Activated T-helper 1 cell treated with Interleukin-2 at 50 U/mL for 16 hours (primary cell): ENCODE data around the gene ADNP.
"Not testable (repeated sequence)": the region's sequence is repeated elsewhere in the genome, so short reads cannot be mapped to it uniquely, and the experiment has no call there.

Experiments
- DNase-seq: peaks from one replicate; pipeline ENCODE4 v3.0.0-alpha.2; 2020; ENCODE audit warnings: low read depth

The ADNP gene

DNA sequence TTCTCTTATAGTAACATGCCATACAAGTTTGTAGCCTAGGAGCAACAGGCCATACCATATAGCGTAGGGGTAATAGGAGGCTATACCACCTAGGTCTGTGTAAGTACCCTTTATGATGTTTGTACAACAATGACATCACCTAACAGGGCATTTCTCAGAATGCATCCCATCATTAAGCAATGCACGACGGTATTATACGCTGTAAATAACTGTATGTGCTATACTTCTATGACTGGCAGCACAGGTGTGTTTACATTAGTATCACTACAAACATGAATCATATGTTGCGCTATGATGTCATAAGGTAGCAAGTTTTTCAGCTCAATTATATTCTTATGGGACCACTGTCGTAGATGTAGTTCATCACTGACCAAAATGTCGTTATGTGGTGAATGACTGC lies 31.0 kb downstream of the ADNP start:
- no peak for DNase-seq

DNA sequence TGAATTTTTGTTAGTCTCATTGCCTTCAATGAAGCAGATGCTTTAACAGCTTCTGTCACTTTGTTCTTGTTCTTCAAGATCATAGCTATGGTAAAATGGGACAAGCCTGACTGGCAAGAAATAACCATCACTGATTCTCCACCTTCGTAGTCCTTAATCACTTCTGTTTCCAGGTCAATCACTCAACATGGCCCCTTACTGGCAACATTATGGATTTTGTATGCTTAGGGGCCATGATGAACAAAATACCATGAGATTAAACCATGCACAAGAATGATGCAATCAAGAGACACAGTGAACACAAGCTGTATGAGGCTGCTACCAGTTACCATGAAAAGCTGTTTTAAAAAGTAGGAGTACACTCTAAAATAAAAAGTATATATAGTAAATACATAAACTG lies 32.8 kb downstream of the ADNP start:
- DNase-seq = no peak

DNA sequence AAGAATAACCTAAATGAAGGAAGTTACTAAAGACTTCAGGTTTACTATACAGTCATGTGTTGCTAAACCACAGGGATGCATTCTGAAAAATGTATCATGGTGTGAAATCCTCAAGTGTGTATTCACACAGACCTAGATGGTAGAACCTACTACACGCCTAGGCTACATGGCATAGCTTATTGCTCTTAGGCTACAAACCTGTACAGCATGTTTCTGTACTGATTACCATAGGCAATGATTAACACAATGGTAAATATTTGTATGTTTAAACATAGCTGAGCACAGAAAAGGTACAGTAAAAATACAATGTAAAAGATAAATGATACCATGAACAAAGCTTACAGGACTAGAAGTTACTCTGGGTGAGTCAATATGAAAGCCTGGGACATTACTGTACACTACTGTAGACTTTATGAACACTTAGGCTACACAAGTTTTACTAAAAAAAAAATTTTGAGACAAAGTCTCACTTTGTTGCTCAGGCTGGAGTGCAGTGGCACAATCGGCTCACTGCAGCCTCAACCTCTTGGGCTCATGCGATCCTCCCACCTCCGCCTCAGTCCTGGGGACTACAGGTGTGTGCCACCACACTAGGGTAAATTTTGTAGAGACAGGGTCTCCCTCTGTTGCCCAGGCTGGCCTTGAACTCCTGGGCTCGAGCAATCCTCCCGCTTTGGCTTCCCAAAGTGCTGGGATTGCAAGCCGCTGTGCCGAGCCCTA lies 36.0 kb downstream of the ADNP start:
- DNase-seq = no peak

DNA sequence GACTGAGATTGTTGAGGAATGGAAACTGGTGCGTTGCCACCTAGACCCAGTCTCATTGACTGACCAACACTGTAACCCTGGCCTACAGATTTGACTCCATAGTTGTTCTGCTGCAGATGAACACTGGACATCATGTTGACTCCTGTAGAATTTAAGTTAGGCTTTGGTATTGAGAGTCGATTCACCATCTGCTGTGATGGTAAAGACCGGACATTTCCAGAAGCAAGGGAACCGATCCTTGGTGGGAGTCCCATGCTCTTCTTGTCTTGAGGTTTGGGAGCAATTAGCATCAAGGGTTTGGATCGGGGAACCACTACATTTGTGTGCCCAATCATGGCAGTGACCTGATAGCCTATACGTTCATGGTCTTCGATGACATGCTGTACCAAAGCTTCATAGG lies 37.6 kb downstream of the ADNP start:
- no peak for DNase-seq

DNA sequence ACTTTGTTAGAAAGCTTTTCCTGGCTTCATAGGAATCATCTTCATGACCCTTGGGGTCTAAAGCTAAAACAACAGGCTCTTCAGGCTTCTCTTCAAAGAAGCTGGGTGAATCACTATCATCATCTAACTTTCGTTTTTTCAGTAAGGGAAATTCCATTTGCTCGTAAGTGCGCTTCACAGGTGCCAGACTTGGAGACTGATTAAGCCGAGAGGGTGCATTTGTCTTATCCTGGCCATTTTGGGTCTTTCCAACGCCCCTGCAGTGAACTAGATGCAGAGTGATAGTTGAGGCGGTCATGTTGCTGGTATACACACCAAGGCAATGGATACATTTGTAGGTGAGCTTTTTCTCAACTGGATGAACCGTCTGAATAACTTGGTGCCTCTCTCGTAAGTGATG lies 38.8 kb downstream of the ADNP start:
- DNase-seq = no peak

DNA sequence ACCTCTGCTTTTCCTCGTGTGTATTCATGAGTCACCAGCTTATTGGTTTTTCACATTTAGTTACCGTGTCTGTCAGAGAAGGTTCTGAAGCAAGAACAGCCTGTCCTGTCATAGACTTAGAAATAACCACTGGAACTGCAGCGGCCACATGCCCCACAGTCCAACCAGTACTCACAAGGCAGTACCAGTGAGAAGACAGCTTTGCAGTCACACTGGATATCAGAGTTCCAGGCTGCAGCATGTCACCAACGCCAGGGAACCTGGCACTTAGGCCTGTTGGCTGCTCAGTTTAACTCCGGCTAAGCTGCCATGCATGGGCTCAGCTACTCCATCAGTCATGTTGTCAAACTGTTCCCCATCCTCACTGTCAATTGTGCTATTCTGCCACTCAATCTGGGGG lies 40.1 kb downstream of the ADNP start:
- DNase-seq = no peak

DNA sequence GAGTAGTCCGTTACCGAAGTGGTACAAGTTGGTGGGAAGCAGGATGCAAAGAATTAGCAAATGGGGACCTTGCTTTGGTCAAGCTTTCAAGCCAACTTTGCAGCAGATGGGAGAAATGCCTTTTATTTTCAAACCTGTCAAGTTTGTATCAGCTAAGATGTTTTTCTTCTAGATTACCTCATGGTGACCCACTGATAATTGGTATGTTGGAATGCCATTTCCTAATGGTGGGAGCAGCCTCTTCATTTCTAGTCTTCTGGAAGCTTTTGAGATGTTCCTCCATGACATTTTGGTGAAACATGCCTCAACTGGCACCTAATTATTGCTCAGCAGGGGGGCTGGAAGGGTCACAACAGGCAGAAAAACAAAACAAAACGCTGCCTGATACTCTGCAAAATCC lies 43.7 kb downstream of the ADNP start:
- DNase-seq = no peak

DNA sequence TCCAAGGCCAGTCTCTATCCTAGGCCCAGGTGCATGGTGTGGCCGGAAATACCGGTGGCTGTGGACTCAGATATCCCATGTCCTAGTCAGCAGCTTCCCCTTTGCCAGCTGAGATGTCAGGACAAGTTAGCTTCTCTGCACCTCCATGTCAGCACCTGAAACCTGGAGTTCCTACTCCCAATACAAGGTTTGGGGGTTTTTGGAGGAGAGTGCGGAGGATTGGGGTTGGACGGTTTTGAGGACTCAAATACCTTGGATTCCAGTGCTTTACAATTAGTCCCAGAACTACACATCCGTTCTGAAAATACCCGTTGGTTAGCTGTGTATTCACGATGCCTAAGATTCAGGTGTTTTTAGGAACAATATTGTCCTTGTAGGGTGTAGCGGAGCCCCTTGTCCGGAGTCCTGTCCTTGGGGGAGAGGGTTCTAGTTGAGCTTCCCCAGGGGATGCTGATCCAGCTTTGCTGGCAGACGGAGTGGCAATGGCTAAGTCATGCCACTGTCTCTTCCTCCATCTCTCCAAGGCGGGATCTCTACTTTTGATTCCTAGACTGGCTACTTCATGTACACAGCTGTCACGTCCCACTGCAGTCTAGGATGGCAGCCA lies 45.0 kb downstream of the ADNP start:
- DNase-seq = no peak

DNA sequence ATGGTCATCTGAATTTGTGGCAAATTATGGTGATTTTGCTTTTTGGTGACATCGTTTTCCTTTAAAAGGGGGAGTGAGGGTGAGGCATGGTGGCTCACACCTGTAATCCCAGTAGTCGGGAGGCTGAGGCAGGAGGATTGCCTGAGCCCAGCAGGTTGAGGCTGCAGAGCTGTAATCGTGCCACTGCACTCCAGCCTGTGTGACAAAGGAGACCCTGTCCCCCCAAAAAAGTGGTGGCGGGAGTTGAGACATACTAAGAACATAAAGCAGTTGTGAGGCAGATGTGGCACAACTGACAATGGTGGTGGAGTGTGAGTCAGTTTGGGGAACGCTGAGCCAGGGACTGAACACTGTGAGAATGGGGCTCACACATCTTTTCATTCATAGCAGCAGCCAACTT lies 45.5 kb downstream of the ADNP start:
- DNase-seq = no peak

DNA sequence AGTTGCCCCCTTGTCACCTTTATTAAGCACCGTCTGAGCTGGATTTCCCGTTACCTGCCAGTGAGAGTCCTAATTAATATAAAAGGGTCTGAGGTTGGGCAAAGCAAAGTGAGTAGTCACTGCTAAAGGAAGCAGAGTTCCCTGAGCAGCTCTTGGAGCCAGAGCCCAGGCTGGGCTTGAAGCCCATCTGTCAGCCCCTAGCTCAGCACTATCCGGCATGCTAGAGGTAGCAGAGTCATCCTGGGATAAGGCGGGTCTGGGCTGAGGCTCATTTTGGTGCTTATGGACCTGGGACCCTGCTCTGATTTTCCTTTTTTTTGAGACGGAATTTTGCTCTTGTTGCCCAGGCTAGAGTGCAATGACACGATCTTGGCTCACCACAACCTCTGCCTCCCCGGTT lies 46.2 kb downstream of the ADNP start:
- no peak for DNase-seq

DNA sequence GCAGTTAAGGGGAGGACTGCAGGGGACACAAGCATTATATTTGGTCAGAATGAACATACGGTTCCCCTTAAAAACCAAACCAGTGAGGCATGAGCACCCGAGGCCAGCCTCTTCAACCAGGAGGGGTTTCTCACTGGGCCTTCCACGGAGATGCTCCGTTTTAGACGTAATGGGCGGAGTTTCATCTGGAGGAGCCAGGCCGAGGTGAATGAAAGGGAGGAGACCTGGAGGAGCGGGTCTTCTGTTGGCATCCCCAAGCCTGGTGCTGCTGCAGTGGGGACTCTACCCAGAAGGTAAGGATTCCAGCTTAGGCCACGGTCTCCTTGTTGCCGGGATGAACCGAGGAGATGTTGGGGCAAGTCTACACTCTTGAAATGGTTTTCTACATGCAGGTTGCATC lies 47.4 kb downstream of the ADNP start:
- no peak for DNase-seq

DNA sequence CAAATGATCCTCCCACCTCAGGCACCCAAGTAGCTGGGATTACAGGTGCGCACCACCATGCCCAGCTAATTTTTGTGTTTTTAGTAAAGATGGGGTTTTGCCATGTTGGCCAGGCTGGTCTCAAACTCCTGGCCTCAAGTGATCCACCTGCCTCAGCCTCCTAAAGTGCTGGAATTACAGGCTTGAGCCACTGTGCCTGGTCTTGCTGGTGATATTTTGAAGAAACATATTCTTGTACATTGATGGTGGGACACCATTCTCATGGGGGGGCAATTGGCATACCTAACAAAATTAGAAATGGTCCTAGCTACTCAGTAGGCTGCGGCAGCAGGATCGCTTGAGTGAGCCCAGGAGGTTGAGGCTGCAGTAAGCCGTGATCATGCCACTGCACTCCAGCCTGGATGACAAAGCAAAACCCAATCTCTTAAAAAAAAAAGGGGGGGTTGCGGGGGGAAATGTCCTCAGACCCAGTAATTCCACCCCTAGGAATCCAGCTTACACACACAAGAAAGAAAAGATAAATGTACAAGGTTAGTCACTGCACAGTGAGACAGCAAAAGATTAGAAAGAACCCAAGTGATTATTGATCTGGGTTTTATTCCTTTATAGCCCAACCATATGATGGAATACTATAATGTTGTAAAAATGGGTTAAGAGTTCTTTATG lies 49.3 kb downstream of the ADNP start:
- DNase-seq = not testable (repeated sequence)

DNA sequence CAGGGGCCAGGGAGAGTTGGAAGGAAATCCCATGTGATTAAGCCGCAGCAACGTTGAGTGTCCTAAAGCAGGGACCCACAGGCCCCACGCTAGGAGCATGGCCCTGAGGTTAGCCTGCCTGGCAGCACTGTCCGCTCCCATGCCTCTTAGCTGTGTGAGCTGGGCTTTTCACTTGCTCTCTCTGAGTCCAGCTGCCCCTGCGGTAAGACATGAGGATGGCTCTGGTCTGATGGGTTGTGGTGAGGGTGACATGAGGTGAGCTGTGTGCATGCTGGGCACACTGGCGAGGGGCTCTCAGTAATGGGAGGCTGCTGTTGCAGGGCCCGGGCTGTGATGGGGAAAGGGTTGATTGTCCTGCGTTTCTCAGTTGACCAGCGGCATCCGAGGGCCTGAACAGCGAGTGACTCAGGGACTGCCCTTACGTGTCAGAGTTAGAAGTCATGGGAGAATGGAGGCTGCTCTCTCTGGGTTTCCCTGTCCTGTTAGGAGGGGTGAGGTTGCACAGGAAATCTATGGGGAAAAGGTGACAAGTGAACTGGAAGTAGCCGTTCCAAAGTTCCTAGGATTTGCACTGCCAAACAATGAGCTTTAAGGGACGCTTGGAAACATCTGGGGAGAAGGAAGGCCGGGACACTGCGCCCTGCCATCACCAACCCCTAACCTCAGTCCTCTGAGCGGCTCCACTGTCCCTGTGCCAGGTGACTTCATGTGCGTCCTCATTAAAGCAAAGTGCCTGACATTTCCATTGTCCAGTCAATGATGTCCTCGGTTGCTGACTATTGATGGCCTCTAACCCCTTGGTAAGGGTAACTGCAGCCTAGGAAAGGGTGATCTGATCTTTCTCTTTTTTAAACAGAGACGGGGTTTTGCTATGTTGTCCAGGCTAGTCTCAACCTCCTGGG lies 51.3 kb downstream of the ADNP start:
- DNase-seq = no peak

DNA sequence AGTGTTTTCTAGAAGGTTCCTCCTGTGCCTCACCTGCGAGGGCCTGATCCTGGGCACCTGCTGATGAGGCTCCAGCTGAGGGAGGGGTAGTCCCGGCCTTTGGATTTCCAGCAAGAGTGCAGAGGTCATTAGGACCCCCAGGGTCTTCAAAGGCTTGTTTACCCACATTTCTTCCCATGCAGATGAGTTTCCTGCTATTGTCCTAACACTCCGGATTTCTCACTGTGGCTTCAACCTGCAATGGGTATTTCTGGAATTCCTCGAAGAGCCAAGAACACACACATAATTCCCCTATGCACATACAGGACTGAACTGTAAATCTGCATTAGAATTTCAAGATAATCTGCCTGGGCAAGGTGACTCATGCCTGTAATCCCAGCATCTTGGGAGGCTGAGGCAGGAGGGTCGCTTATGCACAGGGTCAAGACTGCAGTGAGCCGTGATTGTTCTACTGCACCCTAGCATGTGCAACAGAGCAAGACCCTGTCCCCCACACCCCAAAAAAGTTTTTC lies 53.9 kb downstream of the ADNP start:
- DNase-seq = no peak

DNA sequence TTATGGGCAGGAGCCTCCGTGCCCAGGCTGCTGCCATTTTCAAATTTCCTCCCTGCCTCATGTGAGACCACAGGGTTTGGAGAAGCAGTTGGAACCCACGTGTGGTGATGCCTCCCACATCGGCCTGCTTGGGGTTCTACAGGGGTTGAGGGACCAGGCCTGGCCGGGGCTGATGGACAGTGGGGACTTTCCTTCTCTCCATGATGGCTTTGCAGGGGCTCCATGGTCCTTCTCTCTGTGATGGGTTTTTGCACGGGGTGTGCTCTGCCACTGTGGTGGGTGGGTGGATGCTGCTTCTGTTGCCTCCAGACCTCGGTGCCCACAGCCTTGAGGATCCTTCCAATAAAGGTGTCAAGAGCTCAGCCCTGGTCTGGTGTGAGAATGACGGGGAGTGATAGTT lies 54.4 kb downstream of the ADNP start:
- DNase-seq = no peak

DNA sequence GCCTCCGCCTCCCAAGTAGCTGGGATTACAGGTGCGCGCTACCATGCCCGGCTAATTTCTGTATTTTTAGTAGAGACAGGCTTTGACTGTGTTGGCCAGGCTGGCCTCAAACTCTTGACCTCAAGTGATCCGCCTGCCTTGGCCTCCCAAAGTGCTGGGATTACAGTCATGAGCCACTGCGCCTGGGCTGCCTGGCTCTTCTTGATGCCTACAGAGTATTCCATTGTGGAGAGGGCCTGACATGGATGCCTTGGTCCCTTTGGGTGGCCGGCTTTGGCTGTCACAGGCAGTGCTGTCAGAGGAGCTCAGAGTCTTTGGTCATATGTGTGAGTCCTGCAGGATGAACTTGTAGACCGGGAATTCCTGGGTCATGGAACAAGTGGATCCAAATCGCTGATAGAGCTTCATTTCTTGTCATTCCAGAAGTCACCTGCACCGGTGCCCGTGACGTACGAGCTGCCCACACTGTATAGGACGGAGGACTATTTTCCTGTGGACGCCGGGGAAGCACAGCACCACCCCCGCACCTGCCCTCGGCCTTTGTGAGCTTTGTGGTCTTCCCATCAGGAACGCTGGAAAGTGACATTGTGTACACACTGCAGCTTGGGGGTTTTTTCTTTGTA lies 55.1 kb downstream of the ADNP start:
- no peak for DNase-seq

DNA sequence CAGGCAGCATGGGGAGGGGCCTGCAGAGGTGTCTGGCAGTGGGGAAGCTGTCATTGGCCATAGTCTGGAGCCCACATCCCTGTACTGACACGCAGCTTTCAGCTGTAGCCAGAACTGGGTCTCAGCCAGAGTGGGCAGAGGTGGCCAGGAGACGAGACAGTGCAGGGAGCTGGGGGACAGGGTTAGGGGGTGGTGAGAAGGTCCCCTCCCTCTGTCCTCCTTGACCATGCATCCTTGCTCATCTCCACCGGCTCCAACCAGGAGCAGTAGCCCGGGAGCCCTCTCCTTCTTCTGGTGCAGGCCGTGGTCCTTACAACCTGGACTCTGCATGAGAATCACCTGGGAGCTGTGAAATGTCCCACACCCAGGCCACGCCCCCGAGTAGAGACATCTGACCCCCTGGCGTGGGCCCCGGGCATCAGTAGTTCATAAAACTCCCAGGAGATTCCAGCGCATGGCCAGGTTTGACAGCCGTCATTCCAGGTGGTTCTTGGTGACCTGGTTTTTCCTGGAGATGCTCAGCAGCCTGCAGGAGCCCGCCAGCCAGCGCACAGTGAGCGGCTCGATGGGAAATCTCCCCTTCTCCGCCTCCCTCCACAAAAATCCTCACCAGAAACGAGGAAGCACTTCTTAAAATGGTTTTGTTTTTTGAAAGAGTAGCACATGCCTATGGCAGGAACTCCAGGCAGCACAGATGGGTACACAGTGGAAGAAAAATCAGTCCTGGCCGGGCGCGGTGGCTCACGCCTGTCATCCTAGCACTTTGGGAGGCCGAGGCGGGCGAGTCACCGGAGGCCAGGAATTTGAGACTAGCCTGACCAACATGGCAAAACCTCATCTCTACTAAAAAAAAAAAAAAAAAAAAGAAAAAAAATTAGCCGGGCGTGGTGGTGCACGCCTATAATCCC lies 56.2 kb downstream of the ADNP start:
- no peak for DNase-seq

DNA sequence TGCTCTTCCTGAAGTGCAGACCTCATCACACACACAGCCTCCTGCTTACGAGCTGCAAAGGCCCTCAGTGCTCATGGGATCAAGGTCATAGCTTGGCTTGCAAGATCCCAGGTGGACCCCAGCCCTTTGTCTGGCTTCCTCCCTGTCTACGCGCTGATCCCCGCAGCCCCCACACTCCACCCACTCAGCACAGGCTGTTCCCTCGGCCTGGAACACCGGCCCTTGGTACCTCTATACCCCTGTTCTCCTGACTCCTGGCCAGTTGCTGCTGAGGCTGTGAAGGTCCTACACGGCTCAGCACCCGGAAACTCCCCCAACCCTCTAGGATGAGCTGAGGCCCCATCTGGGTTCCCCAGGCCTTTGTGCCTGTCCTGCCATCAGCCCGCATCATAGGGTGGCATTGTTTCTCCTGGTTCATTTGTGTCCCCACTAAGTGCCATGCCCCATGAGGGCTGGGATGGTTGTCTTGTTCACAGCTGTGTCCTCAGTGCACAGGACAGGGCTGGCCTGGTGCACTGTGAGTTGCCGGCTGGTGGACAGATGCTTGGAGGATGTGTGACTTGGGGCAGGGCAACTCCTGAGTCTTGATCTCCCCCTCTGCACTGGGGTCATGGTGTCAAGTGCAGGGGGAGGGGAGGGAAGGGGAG lies 57.0 kb downstream of the ADNP start:
- no peak for DNase-seq

DNA sequence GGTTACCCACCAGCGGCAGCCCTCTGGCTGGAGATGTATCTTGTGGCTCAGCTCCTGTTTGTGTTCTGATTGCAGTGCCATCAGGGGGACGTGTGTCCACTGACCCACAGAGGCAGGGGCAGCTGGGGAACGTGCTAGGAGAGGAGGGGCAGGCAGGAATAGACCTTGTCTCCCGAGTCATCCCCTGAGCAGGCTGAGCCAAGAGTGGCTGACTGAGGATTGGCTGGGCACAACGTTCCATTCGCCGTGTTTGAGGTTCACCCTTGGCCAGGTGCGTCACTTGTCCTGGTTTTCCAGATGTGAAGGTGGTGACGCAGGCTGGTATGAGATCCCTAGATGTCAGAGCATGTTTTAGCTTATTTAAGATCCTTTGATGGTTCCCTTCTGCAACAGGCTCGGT lies 57.7 kb downstream of the ADNP start:
- DNase-seq = no peak
